CD4-positive, CD25-positive, alpha-beta regulatory T cell (primary cell): Measurements from ENCODE around the gene CCBE1. TPM values are rescaled to one million over a fixed set of nuclear protein-coding genes. Genes with fewer than 3 reads are reported as not detected.

ENCODE experiments used
- ATAC-seq, 2 donors: fragments of 150-1000 bp; cut with Tn5 transposase; one replicate each; pipeline ENCODE4 v1.10.0; 2021; ENCODE audit warnings: low read depth in 2 of 2, moderate number of reproducible peaks in 2 of 2, moderate library complexity in 1 of 2
- DNase-seq, 3 donors: peaks; one replicate each; pipeline versions ENCODE4 v3.0.0 to v3.0.0-alpha.2; 2012 to 2022; ENCODE audit warnings: mixed read lengths in 1 of 3
- H3K27ac ChIP-seq: one replicate; pipeline ENCODE4 v1.7.0; 2013; ENCODE audit warnings: mild to moderate bottlenecking, low read length; ENCODE audit not compliant: insufficient read depth, poor library complexity, severe bottlenecking
- H3K27me3 ChIP-seq: one replicate; pipeline ENCODE4 v1.7.0; 2013; ENCODE audit warnings: low read length; ENCODE audit not compliant: control insufficient read depth, insufficient read depth
- H3K36me3 ChIP-seq: one replicate; pipeline ENCODE4 v1.7.0; 2013; ENCODE audit warnings: mild to moderate bottlenecking, low read length, moderate library complexity; ENCODE audit not compliant: control insufficient read depth, insufficient read depth
- H3K4me1 ChIP-seq: 2 replicates; pipeline ENCODE4 v1.7.0; 2013; ENCODE audit warnings: mild to moderate bottlenecking, low read length; ENCODE audit not compliant: insufficient read depth, control insufficient read depth, poor library complexity, severe bottlenecking
- H3K4me3 ChIP-seq: one replicate; pipeline ENCODE4 v1.7.0; 2013; ENCODE audit warnings: low read depth, mild to moderate bottlenecking, low read length, moderate library complexity
- H3K9me3 ChIP-seq, 2 experiments: 1 replicate in 1 of 2; 2 replicates in 1 of 2; pipeline ENCODE4 v1.7.0; 2013; ENCODE audit warnings: low read length in 2 of 2, mild to moderate bottlenecking in 1 of 2, moderate library complexity in 1 of 2; ENCODE audit not compliant: control insufficient read depth in 2 of 2
- H3K27ac Mint-ChIP-seq, 3 donors: one replicate each; pipeline ENCODE4 v1.8.0; 2020 to 2022; ENCODE audit warnings: mild to moderate bottlenecking in 3 of 3, mixed read lengths in 3 of 3, moderate library complexity in 2 of 3
- H3K27me3 Mint-ChIP-seq: one replicate; pipeline ENCODE4 v1.8.0; 2022; ENCODE audit warnings: mild to moderate bottlenecking, mixed read lengths
- H3K36me3 Mint-ChIP-seq: one replicate; pipeline ENCODE4 v1.8.0; 2020; ENCODE audit warnings: mixed read lengths
- H3K4me1 Mint-ChIP-seq, 4 donors: one replicate each; pipeline ENCODE4 v1.8.0; 2020 to 2022; ENCODE audit warnings: mixed read lengths in 4 of 4, mild to moderate bottlenecking in 1 of 4
- H3K4me3 Mint-ChIP-seq, 4 donors: one replicate each; pipeline ENCODE4 v1.8.0; 2020 to 2022; ENCODE audit warnings: mild to moderate bottlenecking in 4 of 4, mixed read lengths in 4 of 4, moderate library complexity in 3 of 4
- H3K9me3 Mint-ChIP-seq, 7 donors: one replicate each; pipeline ENCODE4 v1.8.0; 2020 to 2022; ENCODE audit warnings: mixed read lengths in 7 of 7, mild to moderate bottlenecking in 3 of 7, moderate library complexity in 2 of 7
- polyA plus RNA-seq, 4 donors: library from polyadenylated mRNA; unstranded; fragments of 300-500 nt; fragmentation: Illumina TruSeq; gene quantifications; one replicate each; pipeline ENCODE4 v1.2.3, GENCODE V29; 2021
- total RNA-seq: library from RNA; stranded (reverse); gene quantifications from one replicate; pipeline ENCODE4 v1.2.3, GENCODE V29; 2022

The CCBE1 gene
- total and polyA plus RNA-seq, 5 donors from 2014 or later, result not detected

- Mint-ChIP-seq H3K4me1 (no peaks in the 10 kb centered on the region), H3K27me3 (peaks cover 5% of the 10 kb centered on the region), H3K9me3 (peaks cover 0 to 3% (median 0%) of the 10 kb centered on the region in 7 donors), H3K4me3 (no peak overlapping the region), H3K36me3 (no peaks in the 10 kb centered on the region), H3K27ac (no peak overlapping the region)
- H3K27ac ChIP-seq, result no peak overlapping the region
- DNase-seq, result no peak
- H3K27me3 ChIP-seq, result peaks cover 17% of the 10 kb centered on the region
- H3K4me1 ChIP-seq, result no peaks in the 10 kb centered on the region
- no peaks in the 10 kb centered on the region for H3K36me3 ChIP-seq
- no peak for ATAC-seq
- H3K4me3 ChIP-seq, result no peak overlapping the region
- H3K9me3 ChIP-seq, result no peaks in the 10 kb centered on the region
These were observed 274.0 kb downstream of the CCBE1 start for GRCh38 chr18:59423259-59423658.

- no peak for ATAC-seq
These were observed 277.0 kb downstream of the CCBE1 start for GRCh38 chr18:59420244-59420643.

GRCh38 chr18:59419386-59419785 lies 277.8 kb downstream of the CCBE1 start:
- H3K4me1 Mint-ChIP-seq, result no peaks in the 10 kb centered on the region
- H3K27ac Mint-ChIP-seq, result no peak overlapping the region
- no peak overlapping the region for H3K4me3 Mint-ChIP-seq
- H3K27me3 Mint-ChIP-seq, result peaks cover 10% of the 10 kb centered on the region
- no peaks in the 10 kb centered on the region for H3K36me3 Mint-ChIP-seq
- H3K9me3 Mint-ChIP-seq, result peaks cover 0 to 1% (median 0%) of the 10 kb centered on the region in 7 donors
- ATAC-seq, result no peak
- H3K9me3 ChIP-seq, result no peaks in the 10 kb centered on the region
- no peaks in the 10 kb centered on the region for H3K4me1 ChIP-seq
- no peak for DNase-seq
- H3K36me3 ChIP-seq, result no peaks in the 10 kb centered on the region
- peaks cover 17% of the 10 kb centered on the region for H3K27me3 ChIP-seq
- no peak overlapping the region for H3K4me3 ChIP-seq
- no peak overlapping the region for H3K27ac ChIP-seq

More at GRCh38 chr18:59420244-59420643, 277.0 kb downstream of the CCBE1 start:
- no peak for DNase-seq
- peaks cover 0 to 2% (median 0%) of the 10 kb centered on the region in 7 donors for H3K9me3 Mint-ChIP-seq
- Histone ChIP-seq H3K27me3 (peaks cover 17% of the 10 kb centered on the region), H3K27ac (no peak overlapping the region), H3K4me1 (no peaks in the 10 kb centered on the region), H3K9me3 (no peaks in the 10 kb centered on the region), H3K4me3 (no peak overlapping the region), H3K36me3 (no peaks in the 10 kb centered on the region)
- H3K4me3 Mint-ChIP-seq, result no peak overlapping the region
- H3K36me3 Mint-ChIP-seq, result no peaks in the 10 kb centered on the region
- no peak overlapping the region for H3K27ac Mint-ChIP-seq
- H3K4me1 Mint-ChIP-seq, result no peaks in the 10 kb centered on the region
- peaks cover 8% of the 10 kb centered on the region for H3K27me3 Mint-ChIP-seq

DNA sequence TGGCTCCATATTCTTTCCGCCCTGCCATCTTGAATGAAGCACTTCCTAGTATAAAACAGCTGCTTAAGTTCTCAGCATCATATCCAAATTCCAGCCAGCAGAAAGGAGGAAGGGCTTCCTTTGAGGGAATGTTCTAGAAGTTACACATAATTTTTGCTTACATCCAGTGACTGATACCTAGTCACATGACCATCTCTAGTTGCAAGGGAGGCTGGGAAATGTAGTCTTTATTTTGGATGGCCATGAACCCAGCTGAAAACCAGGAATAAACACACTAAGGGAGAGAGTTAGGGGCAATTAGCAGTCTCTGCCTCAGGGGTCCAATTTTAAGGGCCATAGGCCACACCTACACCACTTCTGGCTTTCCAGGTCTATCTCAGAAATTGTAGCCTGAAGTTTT lies 280.4 kb downstream of the CCBE1 start:
- no peak overlapping the region for H3K4me3 ChIP-seq
- H3K9me3 ChIP-seq, result no peaks in the 10 kb centered on the region
- H3K27me3 ChIP-seq, result peaks cover 5% of the 10 kb centered on the region
- H3K27ac ChIP-seq, result no peak overlapping the region
- H3K4me3 Mint-ChIP-seq, result no peak overlapping the region
- no peak overlapping the region for H3K27ac Mint-ChIP-seq
- H3K36me3 Mint-ChIP-seq, result no peaks in the 10 kb centered on the region
- peaks cover 0 to 2% (median 0%) of the 10 kb centered on the region in 7 donors for H3K9me3 Mint-ChIP-seq
- H3K4me1 ChIP-seq, result no peaks in the 10 kb centered on the region
- H3K27me3 Mint-ChIP-seq, result peaks cover 20% of the 10 kb centered on the region
- DNase-seq (no peak), ATAC-seq (no peak)
- H3K36me3 ChIP-seq, result no peaks in the 10 kb centered on the region
- H3K4me1 Mint-ChIP-seq, result no peaks in the 10 kb centered on the region

DNA sequence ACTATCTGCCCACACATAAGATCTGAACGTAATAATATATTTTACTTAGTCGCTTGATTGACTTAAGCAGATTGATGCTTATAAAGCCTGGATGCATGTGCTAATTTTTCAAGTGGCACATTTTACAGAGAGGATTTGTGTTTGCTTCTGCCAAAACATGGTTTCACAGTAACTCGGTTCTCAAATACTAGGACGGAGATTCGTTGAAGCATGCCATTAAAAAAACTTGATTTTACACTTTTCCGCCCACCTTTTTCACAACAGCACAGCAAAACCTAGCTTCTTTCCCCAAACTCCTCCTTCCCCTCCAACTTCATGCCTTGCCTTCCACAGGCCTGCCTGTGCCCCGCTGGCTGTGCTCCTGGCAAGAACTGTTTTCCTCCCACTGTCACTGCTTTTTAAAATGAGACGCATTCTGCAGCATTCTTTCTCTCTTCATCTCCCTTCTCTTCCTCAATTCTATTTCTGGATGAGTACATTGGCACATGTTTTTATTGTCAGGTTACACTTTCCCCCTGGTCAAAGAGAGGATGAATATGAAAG lies 283.0 kb downstream of the CCBE1 start:
- peaks cover 24% of the 10 kb centered on the region for H3K27me3 Mint-ChIP-seq
- ATAC-seq, result no peak
- H3K36me3 Mint-ChIP-seq, result no peaks in the 10 kb centered on the region

DNA sequence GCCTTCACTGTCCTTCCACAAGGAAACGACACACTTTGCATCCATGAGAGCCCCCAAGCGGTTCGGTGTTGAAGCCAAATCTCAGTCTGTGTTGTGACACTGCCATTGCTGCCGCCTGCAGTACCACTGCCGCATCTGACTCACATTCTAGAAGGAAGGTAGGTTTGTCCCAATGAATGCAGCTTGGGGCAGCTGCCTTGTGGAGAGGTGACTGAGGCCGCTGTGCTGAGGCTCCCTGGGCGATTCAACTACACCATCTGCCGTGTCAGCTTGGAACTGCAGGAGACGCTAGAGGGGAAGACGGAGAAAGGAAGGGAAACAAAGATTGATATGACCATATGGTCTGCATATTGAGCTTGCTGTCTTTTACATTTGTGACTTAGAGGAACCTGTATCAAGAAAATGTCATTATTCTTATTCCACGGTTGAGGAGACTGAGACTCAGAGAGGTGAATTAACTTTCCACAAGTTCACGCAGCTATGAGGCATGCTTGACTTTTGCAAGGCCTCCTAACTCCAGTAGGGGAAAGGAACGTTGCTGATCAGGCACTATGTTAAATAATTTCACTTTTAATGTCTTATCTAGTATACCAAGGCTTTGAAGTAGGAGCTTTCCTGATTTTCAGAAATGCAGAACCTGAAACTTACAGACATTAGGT lies 294.7 kb downstream of the CCBE1 start:
- no peak overlapping the region for H3K4me3 Mint-ChIP-seq
- H3K27me3 ChIP-seq, result no peaks in the 10 kb centered on the region
- H3K36me3 ChIP-seq, result no peaks in the 10 kb centered on the region
- H3K4me1 ChIP-seq, result no peaks in the 10 kb centered on the region
- no peaks in the 10 kb centered on the region for H3K36me3 Mint-ChIP-seq
- peaks cover 0 to 3% (median 0%) of the 10 kb centered on the region in 4 donors for H3K4me1 Mint-ChIP-seq
- H3K9me3 Mint-ChIP-seq, result no peaks in the 10 kb centered on the region
- ATAC-seq (peak; percentile 75 to 95), DNase-seq (peak; percentile 36 to 73 (median 63))
- H3K27me3 Mint-ChIP-seq, result peaks cover 19% of the 10 kb centered on the region
- H3K27ac Mint-ChIP-seq, result peak overlapping the region in 1 of 3 donors; percentile 48
- no peak overlapping the region for H3K27ac ChIP-seq
- no peaks in the 10 kb centered on the region for H3K9me3 ChIP-seq
- no peak overlapping the region for H3K4me3 ChIP-seq

More for the DNA sequence above, 283.0 kb downstream of the CCBE1 start:
- no peaks in the 10 kb centered on the region for H3K36me3 ChIP-seq
- H3K27me3 ChIP-seq, result no peaks in the 10 kb centered on the region
- no peaks in the 10 kb centered on the region for H3K4me1 ChIP-seq
- no peaks in the 10 kb centered on the region for H3K9me3 ChIP-seq
- Mint-ChIP-seq H3K4me1 (no peaks in the 10 kb centered on the region), H3K9me3 (peaks cover 0 to 3% (median 0%) of the 10 kb centered on the region in 7 donors), H3K4me3 (no peak overlapping the region), H3K27ac (no peak overlapping the region)
- no peak for DNase-seq
- H3K4me3 ChIP-seq, result no peak overlapping the region
- H3K27ac ChIP-seq, result no peak overlapping the region

DNA sequence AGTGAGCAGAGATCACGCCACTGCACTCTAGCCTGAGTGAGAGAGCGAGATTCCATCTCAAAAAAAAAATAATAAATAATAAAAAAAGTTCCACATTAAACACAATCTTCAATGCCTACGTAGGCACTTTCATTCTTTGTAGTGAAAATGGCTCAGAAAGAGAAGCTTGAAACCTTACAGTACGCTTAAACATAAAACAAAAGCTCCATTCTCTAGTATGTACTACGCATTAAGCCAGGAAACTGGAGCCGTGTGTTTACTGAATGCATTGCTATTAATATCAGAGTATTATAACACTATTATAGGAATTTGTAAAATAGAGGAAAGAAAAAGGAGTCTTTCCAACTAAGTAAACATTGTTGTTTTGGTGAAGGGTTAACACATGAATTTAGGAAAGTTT lies 296.8 kb downstream of the CCBE1 start:
- no peak for DNase-seq
- no peaks in the 10 kb centered on the region for H3K4me1 ChIP-seq
- no peak overlapping the region for H3K27ac ChIP-seq
- H3K4me3 ChIP-seq, result no peak overlapping the region
- H3K27me3 ChIP-seq, result peaks cover 2% of the 10 kb centered on the region
- H3K27me3 Mint-ChIP-seq, result peaks cover 24% of the 10 kb centered on the region
- H3K9me3 ChIP-seq, result no peaks in the 10 kb centered on the region
- no peaks in the 10 kb centered on the region for H3K9me3 Mint-ChIP-seq
- no peaks in the 10 kb centered on the region for H3K36me3 Mint-ChIP-seq
- ATAC-seq, result no peak
- H3K4me1 Mint-ChIP-seq, result peaks cover 0 to 7% (median 3%) of the 10 kb centered on the region in 4 donors
- H3K27ac Mint-ChIP-seq, result no peak overlapping the region
- H3K36me3 ChIP-seq, result no peaks in the 10 kb centered on the region
- no peak overlapping the region for H3K4me3 Mint-ChIP-seq
